Activated CD4-positive, alpha-beta T cell treated with anti-CD3 and anti-CD28 coated beads, Interleukin-10, Interleukin-2, amounts not matched to agents 100 ng/mL and 50 ng/mL, durations not matched to agents 16 hours and 8 hours (primary cell): Measurements from ENCODE around the gene PROSER2.

ENCODE experiments used
- DNase-seq: peaks from one replicate; pipeline ENCODE4 v3.0.0-alpha.2; 2020

Gene PROSER2

GRCh38 chr10:11805792-11806191, 17.4 kb upstream of the PROSER2 start:
- no peak for DNase-seq

DNA sequence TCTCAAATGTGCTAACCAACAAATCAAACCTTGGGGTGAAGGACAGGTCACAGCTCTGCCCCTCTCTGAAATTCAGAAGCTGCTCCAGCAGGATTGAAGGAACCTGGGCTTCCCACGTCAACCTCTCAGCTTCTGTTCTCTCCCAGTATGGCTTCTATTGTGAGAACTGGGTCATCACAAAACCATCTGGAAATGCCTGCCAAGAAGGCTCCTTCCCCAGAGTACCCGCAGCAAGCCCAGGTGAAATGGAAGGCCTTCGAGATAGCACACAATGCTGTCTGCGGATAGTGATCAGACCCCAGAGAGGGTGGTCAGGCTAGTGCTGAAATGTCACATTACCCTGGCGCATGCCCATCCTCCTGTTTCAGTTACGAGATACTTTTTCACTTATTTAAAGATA, 16.4 kb upstream of the PROSER2 start:
- DNase-seq = no peak

DNA sequence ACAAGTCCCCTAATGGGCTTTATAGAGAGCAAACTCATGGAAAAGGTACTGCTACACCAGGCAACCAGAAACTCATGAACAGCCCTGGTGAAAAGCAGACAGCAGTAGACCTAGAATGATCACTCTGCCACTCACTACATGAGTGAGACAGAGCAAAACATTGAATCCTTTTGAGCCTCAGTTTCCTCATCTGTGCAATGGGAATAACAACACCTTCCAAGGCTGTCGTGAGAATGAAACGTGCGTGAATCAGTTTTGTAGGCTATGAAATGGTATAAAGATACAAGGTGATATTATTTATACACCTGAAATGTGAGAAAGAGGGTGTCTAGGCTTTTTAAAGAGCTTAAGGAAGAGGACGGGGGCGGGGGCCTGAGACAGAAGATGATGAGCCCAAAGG, 14.3 kb upstream of the PROSER2 start:
- no peak for DNase-seq

DNA sequence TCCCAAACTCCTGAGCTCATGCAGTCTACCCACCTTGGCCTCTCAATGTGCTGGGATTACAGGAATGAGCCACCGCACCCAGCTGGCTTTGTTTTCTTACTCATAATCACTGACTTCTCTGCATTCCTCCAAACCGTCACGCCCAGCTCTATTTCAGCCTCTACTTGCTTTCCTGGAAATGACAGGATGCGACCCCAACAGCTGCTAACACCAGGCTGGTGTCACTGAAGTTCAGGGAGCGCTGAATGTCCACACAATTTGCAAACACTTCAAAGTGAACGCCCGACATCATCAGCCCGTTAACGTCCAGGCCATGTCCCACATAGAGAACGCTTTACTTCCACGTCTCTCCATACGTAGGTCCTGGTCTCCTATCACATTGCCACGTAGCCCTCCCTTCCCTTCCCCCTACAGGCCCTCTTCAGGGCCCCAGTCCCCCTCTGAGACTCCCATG, 12.8 kb upstream of the PROSER2 start:
- no peak for DNase-seq

DNA sequence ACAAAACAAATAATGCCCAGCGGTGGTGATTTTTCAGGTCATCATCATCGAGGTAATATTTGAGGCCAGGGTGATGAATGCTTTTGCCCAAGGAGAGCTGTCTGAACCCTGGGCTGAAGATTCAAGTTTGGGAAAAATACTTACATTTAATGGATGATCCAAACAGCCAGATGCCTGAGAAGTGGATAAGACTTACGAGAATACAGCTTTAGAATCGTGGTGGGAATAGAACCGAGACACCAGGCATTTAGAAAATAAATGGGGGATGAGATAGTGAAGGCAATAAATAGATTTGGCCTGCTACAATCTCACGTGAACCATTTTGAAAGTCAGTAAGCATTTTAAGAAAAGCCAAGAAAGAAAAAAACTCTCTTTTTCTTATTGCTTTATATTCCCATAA, 12.2 kb upstream of the PROSER2 start:
- no peak for DNase-seq

- DNase-seq = no peak
These were observed 10.0 kb upstream of the PROSER2 start for GRCh38 chr10:11813177-11813576.

DNA sequence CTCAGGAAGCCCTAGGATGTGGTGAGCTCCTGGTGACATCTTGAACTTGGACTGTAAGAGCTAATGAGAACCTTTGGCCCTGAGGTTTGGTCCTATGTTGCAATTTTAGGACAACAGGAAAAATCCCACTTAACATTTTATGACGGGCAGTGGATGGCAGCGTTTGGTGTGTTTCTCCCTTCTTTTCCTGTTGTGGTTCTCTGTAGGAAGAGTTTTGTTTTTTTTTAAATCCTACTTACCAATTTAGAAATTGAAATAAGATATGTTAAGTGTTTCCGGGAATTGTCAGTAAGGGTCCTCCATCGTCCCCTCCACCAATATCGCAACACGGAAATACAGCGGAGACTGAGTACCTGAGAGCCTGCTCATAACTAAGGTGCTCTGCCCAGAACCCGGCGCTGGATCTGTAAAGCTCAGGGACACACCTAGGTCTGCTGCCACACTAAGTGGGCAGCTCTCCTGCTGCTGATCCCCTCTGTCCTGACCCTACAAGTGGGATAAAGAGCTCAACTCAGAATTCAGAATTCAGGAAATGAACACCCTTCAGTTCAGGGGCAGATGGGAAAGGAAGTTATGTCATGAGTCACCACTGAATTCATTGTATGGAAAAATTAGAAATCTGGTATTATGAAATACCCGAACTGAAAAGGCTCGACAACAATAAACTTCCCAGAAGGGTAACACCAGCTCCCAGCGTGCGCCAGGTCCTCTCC, 9.1 kb upstream of the PROSER2 start:
- no peak for DNase-seq

GRCh38 chr10:11819027-11819426, 4.1 kb upstream of the PROSER2 start:
- DNase-seq = no peak

DNA sequence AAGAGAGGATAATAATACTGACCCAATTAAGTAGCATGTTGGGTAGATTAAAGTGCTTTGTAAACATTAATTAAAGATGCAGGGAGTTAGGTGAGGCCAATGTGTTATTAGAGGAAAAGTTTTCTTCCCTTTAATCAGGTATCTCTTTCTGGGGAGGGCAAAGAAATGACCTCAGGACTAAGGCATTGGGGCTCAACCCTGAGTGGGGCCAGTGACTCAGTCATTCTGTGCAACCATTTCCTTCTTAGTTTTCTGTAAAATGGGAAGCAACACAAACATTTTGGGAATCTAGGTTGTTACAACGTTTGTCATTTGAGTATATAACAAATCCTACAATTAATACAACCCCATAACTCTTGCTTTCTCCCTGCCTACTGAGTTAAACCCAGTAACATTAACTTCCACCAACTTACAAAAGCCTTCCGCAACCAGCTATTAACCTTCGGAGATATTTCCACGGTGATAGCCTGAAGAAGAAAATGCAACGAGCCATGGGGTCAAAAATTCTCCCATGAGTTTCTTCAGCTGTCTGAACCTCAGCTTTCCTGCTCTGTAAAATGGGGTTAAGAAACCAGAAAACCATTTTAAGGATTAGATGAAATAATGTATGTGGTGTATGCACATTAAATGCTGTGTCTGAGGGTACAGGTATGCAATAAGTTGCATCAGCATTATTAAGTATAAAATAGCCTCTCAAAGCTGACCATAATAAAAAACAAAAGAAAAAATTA, 965 bp upstream of the PROSER2 start:
- DNase-seq = no peak

- DNase-seq = no peak
These were observed 391 bp upstream of the PROSER2 start for GRCh38 chr10:11822809-11823121.

GRCh38 chr10:11823989-11824346, 812 bp downstream of the PROSER2 start:
- DNase-seq = no peak

DNA sequence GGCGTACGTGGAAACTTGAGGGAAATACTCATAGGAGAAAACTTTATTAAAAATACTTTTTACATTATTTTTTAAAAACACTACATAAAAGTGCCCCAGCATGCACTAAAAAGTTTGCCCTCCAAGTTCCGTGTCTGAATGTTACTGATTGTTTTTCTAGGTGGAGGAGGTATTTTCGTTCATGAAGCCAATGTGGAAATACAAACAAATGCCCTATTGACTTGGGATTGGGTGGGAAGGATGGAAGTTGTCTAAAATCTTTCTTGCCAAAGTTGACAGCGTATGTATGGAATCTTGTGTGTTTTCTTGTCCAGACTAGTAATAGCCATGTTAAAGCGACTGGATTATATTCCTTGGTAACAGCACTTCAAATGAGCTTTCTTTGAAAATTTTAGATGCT, 1.2 kb downstream of the PROSER2 start:
- no peak for DNase-seq

DNA sequence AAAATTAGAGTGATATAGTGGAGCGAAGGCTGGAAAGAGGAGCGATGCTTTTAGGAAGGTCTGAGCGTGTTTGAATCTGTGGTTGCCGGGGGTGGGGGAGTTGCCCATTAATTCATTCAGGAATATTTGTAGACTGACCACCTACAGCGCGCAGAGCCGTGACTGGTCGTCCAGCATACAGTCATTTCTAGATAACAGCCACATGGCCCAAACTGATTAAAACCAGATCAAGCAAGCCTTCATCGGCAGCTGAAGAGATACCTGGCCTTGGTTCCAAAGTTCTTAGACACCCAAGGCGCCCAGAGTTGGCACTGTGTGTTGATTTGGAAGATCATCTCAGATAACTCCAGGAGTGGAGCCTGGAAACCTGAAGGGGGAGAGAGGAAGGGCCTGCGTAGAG, 1.7 kb downstream of the PROSER2 start:
- no peak for DNase-seq

- DNase-seq = no peak
These were observed 2.7 kb downstream of the PROSER2 start for GRCh38 chr10:11825796-11826414.

GRCh38 chr10:11827006-11827405, 3.9 kb downstream of the PROSER2 start:
- DNase-seq = no peak

DNA sequence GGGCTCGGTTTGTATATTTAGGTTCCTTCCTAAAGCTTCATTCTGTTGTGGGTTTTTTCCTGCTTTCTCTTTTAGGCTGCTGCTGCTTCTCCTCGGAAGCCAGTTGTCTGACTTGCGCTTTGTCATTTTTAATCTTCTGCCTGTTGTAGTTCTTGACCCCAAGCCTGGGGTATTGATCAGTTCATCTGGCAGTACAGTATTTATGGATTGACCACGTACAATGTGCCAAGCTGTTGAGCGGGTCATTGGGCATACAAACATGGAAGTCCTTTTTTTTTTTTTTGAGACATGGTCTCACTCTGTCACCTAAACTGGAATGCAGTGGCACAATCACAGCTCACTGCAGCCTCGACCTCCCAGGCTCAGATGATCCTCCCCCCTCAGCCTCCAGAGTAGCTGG, 4.3 kb downstream of the PROSER2 start:
- DNase-seq = no peak

DNA sequence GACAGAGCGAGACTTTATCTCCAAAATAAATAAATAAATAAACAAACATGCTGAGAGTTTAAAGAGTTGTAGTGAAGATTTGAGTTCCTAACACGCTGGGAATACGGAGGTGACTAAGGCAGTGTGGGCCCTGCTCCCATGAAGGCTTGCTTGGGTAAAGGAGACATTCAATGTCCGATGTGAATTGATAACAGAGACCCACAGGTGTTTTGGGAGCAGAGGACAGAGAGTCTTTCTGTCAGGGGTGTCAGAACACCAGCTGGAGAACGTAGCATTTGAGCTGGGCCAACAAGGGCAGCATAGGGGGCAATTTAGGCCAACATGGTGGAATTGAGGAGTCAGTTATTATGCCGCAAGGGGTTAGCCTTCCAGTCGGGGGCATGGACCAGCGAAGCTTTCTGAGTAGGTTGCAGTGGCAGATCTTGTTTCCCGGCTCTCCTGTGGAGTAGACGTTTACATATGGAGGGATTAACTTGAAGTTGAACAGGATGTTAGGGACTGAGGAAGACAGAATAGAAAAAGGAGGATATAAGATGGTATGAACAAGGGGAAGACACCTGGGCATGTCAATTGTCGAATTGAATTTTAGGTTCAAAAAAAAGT, 5.6 kb downstream of the PROSER2 start:
- no peak for DNase-seq

GRCh38 chr10:11830836-11831519, 7.8 kb downstream of the PROSER2 start:
- no peak for DNase-seq

- no peak for DNase-seq
These were observed 8.4 kb downstream of the PROSER2 start for GRCh38 chr10:11831520-11831951.

GRCh38 chr10:11832042-11832441, 8.9 kb downstream of the PROSER2 start:
- DNase-seq = no peak

DNA sequence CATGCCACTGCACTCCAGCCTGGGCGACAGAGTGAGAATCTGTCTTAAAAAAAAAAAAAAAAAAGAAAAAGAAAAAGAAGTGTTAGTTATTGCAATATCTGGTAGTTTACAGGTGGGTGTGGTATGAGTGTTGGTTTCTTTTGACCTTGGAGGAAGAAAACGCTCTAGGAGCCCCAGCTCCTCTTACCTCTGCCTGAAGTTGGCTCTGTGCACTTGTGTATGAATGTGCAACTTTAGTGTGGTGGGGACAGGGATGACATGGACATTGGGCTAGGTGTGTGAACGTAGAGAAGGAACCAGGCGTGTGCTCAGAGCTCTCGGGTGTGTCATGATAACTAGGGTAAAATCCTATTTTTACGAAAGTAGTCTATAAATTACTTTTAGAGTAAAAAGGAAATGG, 11.9 kb downstream of the PROSER2 start:
- DNase-seq = no peak

DNA sequence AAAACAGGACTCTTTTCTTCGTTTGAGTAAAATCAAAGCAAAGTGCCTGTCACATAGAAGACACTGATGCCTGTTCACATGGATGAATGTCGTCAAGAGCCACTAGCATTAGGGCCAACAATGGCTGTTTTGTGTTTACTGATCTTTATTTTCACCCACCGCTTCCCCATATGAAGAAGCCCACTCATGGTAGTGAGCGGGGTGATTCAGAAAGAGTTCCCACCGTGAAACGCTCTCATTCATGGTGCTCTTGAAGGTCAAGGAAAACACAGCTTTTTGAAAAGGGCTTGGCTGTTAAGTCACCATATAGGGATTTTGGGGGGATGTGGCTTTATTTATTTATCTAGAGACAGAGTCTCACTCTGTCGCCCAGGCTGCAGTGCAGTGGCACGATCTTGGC, 12.5 kb downstream of the PROSER2 start:
- no peak for DNase-seq
